Upper lobe of right lung (tissue), 1 donor: Measurements from ENCODE around the gene SHKBP1. TPM values are rescaled to one million over a fixed set of nuclear protein-coding genes. Genes with fewer than 3 reads are reported as not detected.

Source experiments
- ATAC-seq: fragments of 200-7000 bp; cut with Tn5 transposase; one replicate; pipeline ENCODE4 v1.9.1; 2020; ENCODE audit warnings: mild to moderate bottlenecking, moderate library complexity
- DNase-seq: peaks from one replicate; pipeline ENCODE4 v3.0.0-alpha.2; 2020
- H3K27ac ChIP-seq: fragments of 200-600 bp; one replicate; pipeline ENCODE4 v1.8.0; 2022
- H3K27me3 ChIP-seq: fragments of 200-600 bp; one replicate; pipeline ENCODE4 v1.8.0; 2022; ENCODE audit warnings: mild to moderate bottlenecking
- H3K36me3 ChIP-seq: fragments of 200-600 bp; one replicate; pipeline ENCODE4 v1.8.0; 2022
- H3K4me1 ChIP-seq: fragments of 200-600 bp; one replicate; pipeline ENCODE4 v1.8.0; 2022
- H3K4me3 ChIP-seq: fragments of 200-600 bp; one replicate; pipeline ENCODE4 v1.8.0; 2022; ENCODE audit warnings: mild to moderate bottlenecking
- H3K9me3 ChIP-seq: fragments of 200-600 bp; one replicate; pipeline ENCODE4 v1.8.0; 2022
- intact Hi-C: fragments of 100-400 bp; cut with DNase I; formaldehyde crosslinking; loops from one replicate; pipeline ENCODE4 v1.11.0; 2022
- total RNA-seq: library from RNA; stranded (reverse); fragmentation: NEBNext Ultra II Directional; extraction: Animal tissue kit (Norgen Biotek cat#: 25700); gene quantifications from one replicate; pipeline ENCODE4 v1.2.1, GENCODE V29; 2021
- TF ChIP-seq, protein P1 (sequence below): fragments of 200-600 bp; IDR thresholded peaks from one replicate; pipeline ENCODE4 v1.8.0; 2022; ENCODE audit warnings: antibody characterized with exemption
- donor health status: DM: no; HTN: yes; CAD: no; lungs with severe emphysema.

SHKBP1 gene
- total RNA-seq, 1 donor from 2014 or later: 68.1 TPM

DNA sequence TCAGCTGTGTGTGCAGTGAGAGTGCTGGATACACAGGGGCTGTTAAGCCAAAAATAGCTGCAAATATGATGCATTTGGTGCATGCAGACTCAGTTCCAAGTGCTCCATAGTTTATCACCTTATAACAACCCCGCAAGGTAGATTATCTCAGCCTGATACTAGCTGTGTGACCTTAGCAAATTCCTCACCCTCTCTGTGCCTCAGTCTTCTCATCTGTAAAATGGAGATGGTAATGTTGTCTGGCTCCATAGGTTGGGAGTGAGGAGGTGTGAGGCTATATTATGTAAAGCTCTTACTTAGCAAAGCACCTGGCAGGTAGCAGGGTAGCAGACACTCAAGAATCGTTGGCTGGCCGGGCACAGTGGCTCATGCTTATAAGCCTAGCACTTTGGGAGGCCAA lies 23.8 kb upstream of the SHKBP1 start:
- intact Hi-C loops: no loop called here
- H3K9me3 ChIP-seq: no peaks in the 10 kb centered on the region
- H3K4me1 ChIP-seq: no peaks in the 10 kb centered on the region
- TF ChIP-seq, protein P1, sequence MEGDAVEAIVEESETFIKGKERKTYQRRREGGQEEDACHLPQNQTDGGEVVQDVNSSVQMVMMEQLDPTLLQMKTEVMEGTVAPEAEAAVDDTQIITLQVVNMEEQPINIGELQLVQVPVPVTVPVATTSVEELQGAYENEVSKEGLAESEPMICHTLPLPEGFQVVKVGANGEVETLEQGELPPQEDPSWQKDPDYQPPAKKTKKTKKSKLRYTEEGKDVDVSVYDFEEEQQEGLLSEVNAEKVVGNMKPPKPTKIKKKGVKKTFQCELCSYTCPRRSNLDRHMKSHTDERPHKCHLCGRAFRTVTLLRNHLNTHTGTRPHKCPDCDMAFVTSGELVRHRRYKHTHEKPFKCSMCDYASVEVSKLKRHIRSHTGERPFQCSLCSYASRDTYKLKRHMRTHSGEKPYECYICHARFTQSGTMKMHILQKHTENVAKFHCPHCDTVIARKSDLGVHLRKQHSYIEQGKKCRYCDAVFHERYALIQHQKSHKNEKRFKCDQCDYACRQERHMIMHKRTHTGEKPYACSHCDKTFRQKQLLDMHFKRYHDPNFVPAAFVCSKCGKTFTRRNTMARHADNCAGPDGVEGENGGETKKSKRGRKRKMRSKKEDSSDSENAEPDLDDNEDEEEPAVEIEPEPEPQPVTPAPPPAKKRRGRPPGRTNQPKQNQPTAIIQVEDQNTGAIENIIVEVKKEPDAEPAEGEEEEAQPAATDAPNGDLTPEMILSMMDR: no peak
- no peak overlapping the region for H3K27ac ChIP-seq
- H3K36me3 ChIP-seq: no peaks in the 10 kb centered on the region
- no peak overlapping the region for H3K4me3 ChIP-seq
- DNase-seq: no peak
- ATAC-seq: no peak
- H3K27me3 ChIP-seq: peaks cover 57% of the 10 kb centered on the region

DNA sequence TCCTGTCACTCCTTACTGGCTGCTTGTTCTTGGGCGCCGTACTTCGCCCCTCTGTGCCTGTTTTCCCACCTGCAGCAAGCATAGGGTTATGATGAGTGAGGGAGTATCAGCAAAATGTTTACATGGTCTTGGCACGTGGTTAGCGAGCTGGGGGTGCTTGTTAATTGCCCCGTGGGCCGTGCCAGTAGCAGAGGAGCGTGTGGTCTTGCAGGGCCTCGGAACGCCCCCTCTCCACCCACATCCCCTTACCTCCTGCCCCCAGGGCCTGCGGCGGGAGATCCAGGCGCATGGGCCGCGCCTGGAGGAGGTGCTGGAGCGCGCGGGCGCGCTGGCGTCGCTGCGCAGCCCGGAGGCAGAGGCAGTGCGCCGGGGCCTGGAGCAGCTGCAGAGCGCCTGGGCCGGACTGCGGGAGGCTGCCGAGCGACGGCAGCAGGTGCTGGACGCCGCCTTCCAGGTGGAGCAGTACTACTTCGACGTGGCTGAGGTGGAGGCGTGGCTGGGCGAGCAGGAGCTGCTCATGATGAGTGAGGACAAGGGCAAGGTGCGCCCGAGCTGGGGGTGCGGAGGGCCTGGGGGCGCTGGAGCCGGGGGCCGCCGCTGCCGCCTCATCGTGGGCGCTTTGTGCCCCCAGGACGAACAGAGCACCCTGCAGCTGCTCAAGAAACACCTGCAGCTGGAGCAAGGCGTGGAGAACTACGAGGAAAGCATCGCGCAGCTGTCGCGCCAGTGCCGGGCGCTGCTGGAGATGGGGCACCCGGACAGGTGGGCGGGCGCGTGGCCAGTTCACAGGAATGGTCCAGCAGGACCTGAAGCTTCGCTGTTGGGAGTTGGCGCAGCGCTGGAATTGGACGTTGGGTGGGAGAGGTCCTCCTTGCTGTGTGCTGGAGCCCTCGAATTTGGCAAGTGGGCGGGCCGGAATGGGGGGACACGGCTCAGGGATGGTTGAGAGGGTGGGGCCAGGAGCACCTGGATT lies 22.5 kb upstream of the SHKBP1 start:
- TF ChIP-seq, protein P1: no peak
- no peak for DNase-seq
- no peaks in the 10 kb centered on the region for H3K9me3 ChIP-seq
- intact Hi-C loops: no loop called here
- no peaks in the 10 kb centered on the region for H3K4me1 ChIP-seq
- H3K4me3 ChIP-seq: no peak overlapping the region
- no peaks in the 10 kb centered on the region for H3K36me3 ChIP-seq
- H3K27me3 ChIP-seq: peaks cover 50% of the 10 kb centered on the region
- ATAC-seq: peak; percentile 28
- no peak overlapping the region for H3K27ac ChIP-seq

DNA sequence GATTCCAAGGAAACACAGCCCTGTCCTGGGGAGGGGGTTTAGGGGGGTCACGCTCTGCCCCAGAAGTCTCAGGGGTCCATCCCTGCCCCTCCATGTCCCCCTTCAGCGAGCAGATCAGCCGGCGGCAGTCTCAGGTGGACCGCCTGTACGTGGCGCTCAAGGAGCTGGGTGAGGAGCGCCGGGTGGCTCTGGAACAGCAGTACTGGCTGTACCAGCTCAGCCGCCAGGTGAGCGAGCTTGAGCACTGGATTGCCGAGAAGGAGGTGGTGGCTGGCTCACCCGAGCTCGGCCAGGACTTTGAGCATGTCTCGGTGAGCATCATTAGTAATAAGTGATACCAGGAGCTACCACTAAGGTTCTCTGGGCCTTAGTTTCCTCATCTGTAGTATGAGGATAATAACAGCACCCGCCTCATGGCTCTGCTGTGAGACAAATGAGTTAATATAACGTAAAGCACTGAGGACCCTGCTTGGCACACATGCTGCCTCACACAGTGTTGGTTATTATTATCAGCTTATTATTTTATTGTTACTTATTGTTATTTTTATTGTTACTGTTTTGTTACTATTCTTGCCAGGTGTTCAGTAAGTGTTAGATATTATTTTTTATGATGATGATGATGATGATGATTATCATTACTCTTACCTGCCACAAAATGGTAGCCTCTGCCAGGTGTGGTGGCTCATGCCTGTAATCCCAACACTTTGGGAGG lies 20.5 kb upstream of the SHKBP1 start:
- H3K27me3 ChIP-seq: peaks cover 37% of the 10 kb centered on the region
- H3K4me1 ChIP-seq: no peaks in the 10 kb centered on the region
- no peaks in the 10 kb centered on the region for H3K36me3 ChIP-seq
- TF ChIP-seq, protein P1: no peak
- H3K4me3 ChIP-seq: no peak overlapping the region
- DNase-seq (no peak), ATAC-seq (no peak)
- no peak overlapping the region for H3K27ac ChIP-seq
- intact Hi-C loops: no loop called here
- H3K9me3 ChIP-seq: no peaks in the 10 kb centered on the region

DNA sequence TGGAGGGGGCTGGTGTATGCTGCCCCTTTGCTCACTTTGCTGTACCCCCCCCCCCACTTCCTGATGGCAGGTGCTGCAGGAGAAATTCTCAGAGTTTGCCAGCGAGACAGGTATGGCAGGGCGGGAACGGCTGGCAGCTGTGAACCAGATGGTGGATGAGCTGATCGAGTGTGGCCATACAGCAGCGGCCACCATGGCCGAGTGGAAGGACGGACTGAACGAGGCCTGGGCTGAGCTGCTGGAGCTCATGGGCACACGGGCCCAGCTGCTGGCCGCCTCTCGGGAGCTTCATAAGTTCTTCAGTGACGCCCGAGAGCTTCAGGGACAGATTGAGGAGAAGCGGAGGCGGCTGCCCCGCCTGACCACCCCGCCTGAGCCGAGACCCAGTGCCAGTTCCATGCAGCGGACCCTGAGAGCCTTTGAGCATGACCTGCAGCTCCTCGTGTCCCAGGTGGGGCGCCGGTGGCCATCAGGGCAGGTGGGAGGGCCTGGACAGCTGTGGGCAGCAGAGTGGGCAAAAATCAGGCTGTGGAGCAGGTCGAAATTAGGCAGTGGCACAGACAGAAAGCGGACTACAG lies 19.6 kb upstream of the SHKBP1 start:
- intact Hi-C loops: no loop called here
- no peaks in the 10 kb centered on the region for H3K36me3 ChIP-seq
- TF ChIP-seq, protein P1: no peak
- ATAC-seq (no peak), DNase-seq (no peak)
- no peak overlapping the region for H3K27ac ChIP-seq
- H3K27me3 ChIP-seq: peaks cover 38% of the 10 kb centered on the region
- no peaks in the 10 kb centered on the region for H3K9me3 ChIP-seq
- no peaks in the 10 kb centered on the region for H3K4me1 ChIP-seq
- H3K4me3 ChIP-seq: no peak overlapping the region

DNA sequence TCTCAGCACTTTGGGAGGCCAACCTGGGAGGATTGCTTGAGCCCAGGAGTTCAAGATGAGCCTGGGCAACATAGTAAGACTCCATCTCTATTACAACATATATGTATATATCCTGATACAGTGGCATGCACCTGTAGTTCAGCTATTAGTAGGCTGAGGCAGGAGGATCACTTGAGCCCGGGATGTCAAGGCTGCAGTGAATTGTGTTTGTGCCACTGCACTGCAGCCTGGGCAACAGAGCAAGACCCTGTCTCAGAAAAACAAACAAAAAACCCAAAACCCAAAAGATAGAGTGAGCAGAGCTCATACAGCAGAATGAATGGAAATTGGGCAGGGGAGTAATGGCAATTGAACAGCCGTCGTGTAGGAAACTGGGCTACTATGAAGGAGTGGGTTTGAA lies 17.3 kb upstream of the SHKBP1 start:
- TF ChIP-seq, protein P1: no peak
- Histone ChIP-seq H3K4me3 (no peak overlapping the region), H3K27me3 (peaks cover 17% of the 10 kb centered on the region), H3K4me1 (no peaks in the 10 kb centered on the region), H3K27ac (no peak overlapping the region), H3K9me3 (no peaks in the 10 kb centered on the region), H3K36me3 (no peaks in the 10 kb centered on the region)
- DNase-seq (no peak), ATAC-seq (no peak)
- intact Hi-C loops: no loop called here
